Measurements from ENCODE around the gene NPC1L1.

GRCh38 chr7:44469461-44470134 is 71.5 kb downstream of the NPC1L1 start:
- no peak for TF ChIP-seq CTCF (conservative IDR thresholded peaks at IDR 0.05 in 1 of 2, IDR thresholded peaks at IDR 0.05 in 1 of 2; ENCODE audit: extremely low read depth in 1 of 2, insufficient read depth in 1 of 2, low read depth in 1 of 2, low read length in 2 of 2)
- TF ChIP-seq EZH2 (IDR thresholded peaks at IDR 0.05; ENCODE audit: borderline replicate concordance, low read length) = no peak
